K562 (cell line): ENCODE measurements around the gene STRA8. TPM values are rescaled to one million over a fixed set of nuclear protein-coding genes. Genes with fewer than 3 reads are reported as not detected.
A peak's percentile ranks its signal among the peaks of the same experiment; 100 is the strongest.

Experiments
- ATAC-seq: fragments of 200-7000 bp; cut with Tn5 transposase; 3 replicates; pipeline ENCODE4 v1.9.1; 2020; ENCODE audit warnings: moderate library complexity
- BruUV-seq: library from RNA; stranded (reverse); fragments of 400-500 nt; replicated peaks from 2 replicates; lab custom pipeline; 2021; lab: Mats Ljungman, UMichigan
- CTCF ChIA-PET: fragments of 300-600 bp; formaldehyde crosslinking; extraction: SDS; loops from one replicate; lab custom pipeline; 2021; ENCODE audit warnings: low intra/inter-chr PET ratio; lab: Yijun Ruan, JAX
- POLR2A ChIA-PET: fragments of 300-600, 350-650 bp; sonication (Branson Sonifier 250); formaldehyde crosslinking; extraction: SDS; loops from one replicate; lab custom pipeline; 2021; ENCODE audit warnings: antibody characterized with exemption, inconsistent platforms; lab: Yijun Ruan, JAX
- DNase-seq, 4 experiments: peaks; one replicate each; pipeline versions ENCODE4 v3.0.0 to v3.0.0-alpha.2; 2011 to 2018; ENCODE audit warnings: low spot score in 3 of 4, mixed read lengths in 3 of 4; ENCODE audit errors: extremely low read depth in 1 of 4
- FAIRE-seq: peaks from 2 replicates; lab custom pipeline; 2011; peaks lifted over from hg19 to GRCh38; lab: Jason Lieb, UNC
- H2AFZ ChIP-seq: 2 replicates; pipeline ENCODE4 v1.6.0; 2011; ENCODE audit warnings: low read depth, low read length, control low read depth, inconsistent platforms
- H3K27ac ChIP-seq: fragments of 200-600 bp; 3 replicates; pipeline ENCODE4 v1.8.0; 2011; ENCODE audit warnings: low read depth, mild to moderate bottlenecking, control low read depth, inconsistent platforms, low read length, moderate library complexity, mixed read lengths; ENCODE audit errors: extremely low read depth
- H3K27me3 ChIP-seq, 2 experiments: fragments of 300-600 bp in 1 of 2; 2 replicates in 1 of 2; 3 replicates in 1 of 2; pipeline versions ENCODE4 v1.6.0 to v1.8.0; 2011; ENCODE audit warnings: inconsistent platforms in 2 of 2, low read length in 2 of 2, mild to moderate bottlenecking in 1 of 2, mixed read lengths in 1 of 2, moderate library complexity in 1 of 2; ENCODE audit not compliant: control insufficient read depth in 2 of 2, insufficient read depth in 2 of 2
- H3K36me3 ChIP-seq: fragments of 300-600 bp; 3 replicates; pipeline ENCODE4 v1.8.0; 2011; ENCODE audit warnings: mild to moderate bottlenecking, low read length, inconsistent platforms; ENCODE audit not compliant: control insufficient read depth, insufficient read depth
- H3K4me1 ChIP-seq, 2 experiments: fragments of 200-600 bp in 1 of 2; replicated peaks in 1 of 2; 2 replicates in 1 of 2; 3 replicates in 1 of 2; pipeline versions ENCODE4 v1.5.1 to v1.8.0; 2011; ENCODE audit warnings: inconsistent platforms in 2 of 2, low read length in 2 of 2, mild to moderate bottlenecking in 1 of 2, mixed read lengths in 1 of 2, moderate library complexity in 1 of 2; ENCODE audit not compliant: control insufficient read depth in 2 of 2, insufficient read depth in 2 of 2
- H3K4me2 ChIP-seq: 2 replicates; pipeline ENCODE4 v1.6.1; 2011; ENCODE audit warnings: low read length, control low read depth, inconsistent platforms, mixed read lengths; ENCODE audit not compliant: insufficient read depth
- H3K4me3 ChIP-seq: fragments of 200-600 bp; sonication (generic), shearing (Covaris generic); 2 replicates; pipeline ENCODE4 v1.5.1; 2016; ENCODE audit warnings: control low read depth, inconsistent platforms
- H3K79me2 ChIP-seq: fragments of 200-600 bp; 3 replicates; pipeline ENCODE4 v1.8.0; 2011; ENCODE audit warnings: low read length, inconsistent platforms; ENCODE audit not compliant: control insufficient read depth, insufficient read depth
- H3K9ac ChIP-seq, 2 experiments: 2 replicates each; pipeline versions ENCODE4 v1.6.0 to v1.6.1; 2011; ENCODE audit warnings: low read depth in 2 of 2, low read length in 2 of 2, control low read depth in 1 of 2, inconsistent platforms in 1 of 2, mild to moderate bottlenecking in 1 of 2, mixed read lengths in 1 of 2; ENCODE audit not compliant: insufficient read depth in 1 of 2
- H3K9me1 ChIP-seq: one replicate; pipeline ENCODE4 v1.6.0; 2011; ENCODE audit warnings: inconsistent platforms, mild to moderate bottlenecking, low read length, moderate library complexity; ENCODE audit not compliant: control insufficient read depth, insufficient read depth
- H3K9me3 ChIP-seq: replicated peaks from 2 replicates; pipeline ENCODE4 v1.5.1; 2011; ENCODE audit warnings: low read depth, low read length, inconsistent platforms; ENCODE audit not compliant: control insufficient read depth, insufficient read depth
- H4K20me1 ChIP-seq: replicated peaks from 2 replicates; pipeline ENCODE4 v1.6.1; 2011; ENCODE audit warnings: low read length, inconsistent platforms, mixed read lengths; ENCODE audit not compliant: control insufficient read depth, insufficient read depth
- ATF3 ChIP-seq, 2 experiments: fragments of 450-650 bp in 1 of 2; sonication (generic) in 1 of 2; formaldehyde crosslinking in 1 of 2; IDR thresholded peaks in 1 of 2; conservative IDR thresholded peaks in 1 of 2; 2 replicates each; pipeline versions ENCODE4 v1.6.1 to v1.8.1; 2016 to 2023; ENCODE audit warnings: mild to moderate bottlenecking in 2 of 2, moderate library complexity in 2 of 2, inconsistent platforms in 1 of 2, missing genetic modification reagents in 1 of 2
- BMI1 ChIP-seq: fragments of 150-350 bp; IDR thresholded peaks from 2 replicates; pipeline ENCODE4 v1.6.1; 2014; ENCODE audit warnings: low read length
- ELF4 ChIP-seq: fragments of 450-650 bp; formaldehyde crosslinking; IDR thresholded peaks from 2 replicates; pipeline ENCODE4 v1.4.0; 2022; ENCODE audit warnings: missing genetic modification characterization
- GTF2B ChIP-seq: IDR thresholded peaks from 2 replicates; pipeline ENCODE4 v1.6.1; 2011; ENCODE audit not compliant: insufficient read length; ENCODE audit errors: extremely low read depth
- HMBOX1 ChIP-seq: sonication (generic); IDR thresholded peaks from 2 replicates; pipeline ENCODE4 v1.6.1; 2016
- MAFF ChIP-seq: IDR thresholded peaks from 2 replicates; pipeline ENCODE4 v1.6.1; 2012; ENCODE audit warnings: low read length, improper control_type of control experiment
- PHF20 ChIP-seq: fragments of 450-650 bp; IDR thresholded peaks from 2 replicates; pipeline ENCODE4 v1.6.1; 2018; ENCODE audit not compliant: partially characterized antibody
- SMAD4 ChIP-seq: fragments of 250-450 bp; sonication (Bioruptor Pico); conservative IDR thresholded peaks from 2 replicates; pipeline ENCODE4 v1.8.0; 2021; ENCODE audit warnings: inconsistent platforms, mild to moderate bottlenecking, moderate library complexity
- SRF ChIP-seq, 2 experiments: fragments of 250-450, 450-650 bp in 1 of 2; sonication (Bioruptor Pico) in 1 of 2; sonication (generic) in 1 of 2; formaldehyde crosslinking; IDR thresholded peaks; 2 replicates each; pipeline versions ENCODE4 v1.5.0 to v1.5.1; 2020 to 2022; ENCODE audit warnings: mild to moderate bottlenecking in 1 of 2, missing genetic modification reagents in 1 of 2
- SRSF3 ChIP-seq: fragments of 200-400 bp; formaldehyde crosslinking; IDR thresholded peaks from 2 replicates; pipeline ENCODE4 v1.6.1; 2016; ENCODE audit warnings: mild to moderate bottlenecking, low read length, moderate library complexity; ENCODE audit not compliant: insufficient read depth
- SUPT5H ChIP-seq: fragments of 450-650 bp; IDR thresholded peaks from 2 replicates; pipeline ENCODE4 v1.6.1; 2016
- ZNF184 ChIP-seq: sonication (generic); formaldehyde crosslinking; IDR thresholded peaks from 2 replicates; pipeline ENCODE4 v1.5.0; 2020; ENCODE audit warnings: missing genetic modification reagents
- ZNF224 ChIP-seq: sonication (generic); formaldehyde crosslinking; IDR thresholded peaks from 2 replicates; pipeline ENCODE4 v1.8.0; 2022; ENCODE audit warnings: mild to moderate bottlenecking, missing genetic modification reagents
- ZNF263 ChIP-seq: sonication (generic); formaldehyde crosslinking; IDR thresholded peaks from 2 replicates; pipeline ENCODE4 v1.8.0; 2022; ENCODE audit warnings: mild to moderate bottlenecking, missing genetic modification reagents, borderline replicate concordance
- ZNF518B ChIP-seq: fragments of 250-450 bp; sonication (Bioruptor Pico); IDR thresholded peaks from 2 replicates; pipeline ENCODE4 v1.5.0; 2021; ENCODE audit warnings: mild to moderate bottlenecking, moderate library complexity
- ZNF57 ChIP-seq: fragments of 450-650 bp; formaldehyde crosslinking; IDR thresholded peaks from 2 replicates; pipeline ENCODE4 v1.4.0; 2020; ENCODE audit warnings: mild to moderate bottlenecking, moderate library complexity
- ZNF764 ChIP-seq: fragments of 250-450 bp; sonication (Bioruptor Pico); IDR thresholded peaks from 2 replicates; pipeline ENCODE4 v1.4.0; 2020; ENCODE audit warnings: low read depth, mild to moderate bottlenecking, moderate library complexity
- WGBS: fragments of 100-300 bp; shearing (Covaris generic); methylation state at CpG from one replicate; pipeline ENCODE4 v1.1.6; 2016; ENCODE audit warnings: low coverage, mixed read lengths; ENCODE audit not compliant: insufficient coverage; ENCODE audit errors: missing lambda C conversion rate; 5-methylcytosine and 5-hydroxymethylcytosine counted together
- in situ Hi-C: fragments of 300-500 bp; cut with MboI; formaldehyde crosslinking; loops from 4 replicates; pipeline ENCODE4 v1.15.0; 2018; ENCODE audit warnings: inconsistent platforms, mixed read lengths
- intact Hi-C: fragments of 100-400 bp; cut with micrococcal nuclease; formaldehyde crosslinking; loops from 2 replicates; pipeline ENCODE4 v1.14.2; 2022
- polyA plus RNA-seq, 8 experiments: library from polyadenylated mRNA; depleted of rRNA in 4 of 8; stranded (reverse) in 5 of 8; unstranded in 3 of 8; fragments of >200 nt; fragmentation: Nextera tagmentation in 2 of 8; fragmentation: Illumina TruSeq in 1 of 8; extraction: Ambion mirVana in 2 of 8; extraction: Trizol in 1 of 8; gene quantifications; 2 replicates each; pipeline versions ENCODE4 v1.2.1 to v1.2.3, GENCODE V29; 2011 to 2014; ENCODE audit warnings: inconsistent platforms in 1 of 8, missing spikeins in 1 of 8
- total RNA-seq, 7 experiments: library from RNA; depleted of rRNA in 6 of 7; stranded (reverse); fragments of >200 nt in 6 of 7; fragmentation: Illumina TruSeq in 2 of 7; extraction: Trizol in 2 of 7; gene quantifications; 2 replicates each; pipeline versions ENCODE4 v1.2.1 to v1.2.3, GENCODE V29; 2011 to 2021; ENCODE audit warnings: low replicate concordance in 1 of 7

Gene STRA8
- total and polyA plus RNA-seq, 9 of the 15 experiments (the other 6 are each of a cell fraction or from before 2014, with no cell fraction given), result not detected

GRCh38 chr7:135210888-135211178 is 22.8 kb upstream of the STRA8 start:
- ChIA-PET POLR2A (interaction anchor here (0.6 to 2.0 kb wide), 8 partner anchors 9 to 412 kb away, joined by 3 to 6 read pairs (median 4); no protein-coding TSS in a partner anchor), CTCF (no interaction called here)
- H3K27me3 ChIP-seq, result no peaks in the 10 kb centered on the region; a peak in 1 of 5 replicates
- H3K36me3 ChIP-seq, result no peaks in the 10 kb centered on the region
- H3K4me2 ChIP-seq, result peak overlapping the region; percentile 90
- in situ Hi-C loops, result no loop called here
- H3K79me2 ChIP-seq, result no peaks in the 10 kb centered on the region
- FAIRE-seq, result no peak
- peak overlapping the region; percentile 99 for H2AFZ ChIP-seq
- BruUV-seq, result no TSS peak
- H3K4me3 ChIP-seq, result peak overlapping the region; percentile 90
- intact Hi-C loops, result no loop called here
- WGBS, result 5% methylated on average over 13 of the region's 13 CpGs
- peak overlapping the region; percentile 66; the same call in 1 of the 3 replicates for H3K27ac ChIP-seq
- H4K20me1 ChIP-seq, result no peaks in the 10 kb centered on the region
- H3K9me1 ChIP-seq, result no peaks in the 10 kb centered on the region
- H3K9ac ChIP-seq, result peak overlapping the region; percentile 63 to 98
- H3K4me1 ChIP-seq, result peaks cover 16 to 27% of the 10 kb centered on the region in 2 experiments
- peak; percentile 33 for ATAC-seq
- DNase-seq, result no peak
- no peaks in the 10 kb centered on the region for H3K9me3 ChIP-seq
- 0 out of 2 replicates have a peak, but pooled peaks have one; percentile 22 for TF ChIP-seq SRSF3
- no peak for TF ChIP-seq SUPT5H
- 0 out of 2 replicates have a peak, but pooled peaks have one; percentile 52 for TF ChIP-seq ZNF57
- no peak for TF ChIP-seq ZNF224 (CRISPR knock-in tag)
- TF ChIP-seq ZNF263 (CRISPR knock-in tag), result no peak
- TF ChIP-seq ZNF518B (CRISPR knock-in tag), result no peak
- no peak for TF ChIP-seq HMBOX1
- 0 out of 4 replicates have a peak, but pooled peaks of 1 of the 2 experiments have one; percentile 10 for TF ChIP-seq SRF (CRISPR knock-in tag; IDR thresholded peaks at IDR 0.05)
- no peak for TF ChIP-seq MAFF
- no peak for TF ChIP-seq BMI1
- 0 out of 2 replicates have a peak, but pooled peaks have one; percentile 49 for TF ChIP-seq SMAD4 (CRISPR knock-in tag)
- no peak for TF ChIP-seq PHF20
- no peak for TF ChIP-seq ATF3 (IDR thresholded peaks at IDR 0.05)
- TF ChIP-seq ATF3 (CRISPR knock-in tag; conservative IDR thresholded peaks at IDR 0.05), result 0 out of 2 replicates have a peak, but pooled peaks have one; percentile 0
- TF ChIP-seq GTF2B, result no peak
- no peak for TF ChIP-seq ZNF184 (CRISPR knock-in tag)
- 0 out of 2 replicates have a peak, but pooled peaks have one; percentile 50 for TF ChIP-seq ZNF764
- 0 out of 2 replicates have a peak, but pooled peaks have one; percentile 17 for TF ChIP-seq ELF4 (CRISPR knock-in tag)
